Epithelial cell of alveolus of lung (primary cell): Measurements from ENCODE around the gene TMEM18. TPM values are rescaled to one million over a fixed set of nuclear protein-coding genes. Genes with fewer than 3 reads are reported as not detected.

Source experiments
- total RNA-seq: library from RNA; depleted of rRNA; stranded (reverse); fragments of >200 nt; gene quantifications from 2 replicates; pipeline ENCODE4 v1.2.1, GENCODE V29; 2015

Gene TMEM18
- 18.4 and 39.4 TPM in 2 replicates for total RNA-seq

DNA sequence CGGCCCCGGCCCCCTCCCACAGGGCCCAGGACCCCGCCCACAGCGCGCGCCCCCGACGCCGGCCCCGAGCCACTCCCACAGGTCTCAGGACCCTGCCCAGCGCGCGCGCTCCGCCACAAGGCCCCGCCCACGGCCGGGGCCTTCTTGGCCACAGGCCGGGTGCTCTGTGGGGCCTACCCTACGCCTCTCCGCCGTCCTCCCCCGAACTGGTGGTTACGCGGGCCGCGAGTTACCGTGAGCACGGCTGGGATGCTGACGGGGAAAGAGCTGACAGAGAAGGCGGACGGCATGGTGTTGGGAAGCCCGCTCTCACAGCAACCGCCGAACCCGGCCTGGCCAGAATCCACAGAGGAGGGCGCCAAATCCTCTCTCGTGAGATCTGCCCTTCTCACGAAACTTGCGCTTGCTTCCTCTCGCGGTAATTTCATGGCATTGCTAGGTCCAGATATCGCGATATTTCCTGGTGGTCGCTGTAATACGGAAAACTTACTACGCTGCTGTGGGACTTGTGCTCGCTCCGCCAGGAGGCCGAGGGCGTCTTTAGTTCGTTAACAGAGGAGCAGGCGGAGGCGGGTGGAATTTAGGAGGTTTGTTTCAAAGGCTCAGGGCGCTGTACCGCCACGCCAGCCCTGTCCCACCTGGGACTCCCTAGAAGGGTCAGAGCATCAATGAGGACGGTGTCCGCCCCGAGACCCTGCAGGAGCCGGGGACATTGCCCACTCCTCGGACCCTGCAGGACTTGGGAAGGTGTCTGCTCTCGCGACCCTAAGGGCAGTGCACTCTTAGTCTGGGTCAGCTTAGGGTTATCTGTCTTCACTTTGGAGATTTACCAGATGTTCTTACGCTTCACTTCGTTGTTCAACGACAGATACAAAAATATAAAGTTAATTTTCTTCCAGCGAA is at the start of gene TMEM18:
Gene TMEM18, minus strand, starts transcription at position 351 of the 903 bp plus-strand sequence. Its CDS starts 61 bp downstream, at position 290.

